Lung (tissue), 12 donors: ENCODE data around the gene RNF115. TPM values are rescaled to one million over a fixed set of nuclear protein-coding genes. Genes with fewer than 3 reads are reported as not detected.

Source experiments
- ATAC-seq: fragments of 200-7000 bp; cut with Tn5 transposase; one replicate; pipeline ENCODE4 v1.9.1; 2020; ENCODE audit warnings: moderate number of reproducible peaks; ENCODE audit not compliant: insufficient read depth, low FRiP score
- DNase-seq, 3 donors: peaks; one replicate each; pipeline ENCODE4 v3.0.0-alpha.2; 2013 to 2017
- H3K27ac ChIP-seq, 2 donors: one replicate each; pipeline ENCODE4 v1.5.1; 2013; ENCODE audit warnings: mild to moderate bottlenecking in 2 of 2, moderate library complexity in 2 of 2, control low read depth in 1 of 2, inconsistent platforms in 1 of 2, low read depth in 1 of 2, low read length in 1 of 2
- H3K27me3 ChIP-seq, 3 donors: one replicate each; pipeline ENCODE4 v1.5.1; 2013; ENCODE audit warnings: low read length in 2 of 3; ENCODE audit not compliant: control insufficient read depth in 3 of 3, insufficient read depth in 3 of 3
- H3K36me3 ChIP-seq, 4 donors: one replicate each; pipeline ENCODE4 v1.5.1; 2013; ENCODE audit warnings: low read length in 4 of 4, mild to moderate bottlenecking in 1 of 4, moderate library complexity in 1 of 4; ENCODE audit not compliant: control insufficient read depth in 4 of 4, insufficient read depth in 4 of 4
- H3K4me1 ChIP-seq, 5 donors: one replicate each; pipeline ENCODE4 v1.5.1; 2013; ENCODE audit warnings: low read length in 5 of 5, mild to moderate bottlenecking in 2 of 5, moderate library complexity in 1 of 5; ENCODE audit not compliant: control insufficient read depth in 5 of 5, insufficient read depth in 5 of 5
- H3K4me3 ChIP-seq: one replicate; pipeline ENCODE4 v1.5.1; 2013; ENCODE audit warnings: mild to moderate bottlenecking, control low read depth, moderate library complexity
- H3K9ac ChIP-seq, 2 donors: one replicate each; pipeline ENCODE4 v1.5.1; 2013; ENCODE audit warnings: low read length in 2 of 2, control low read depth in 1 of 2; ENCODE audit not compliant: insufficient read depth in 1 of 2
- H3K9me3 ChIP-seq, 4 donors: one replicate each; pipeline ENCODE4 v1.5.1; 2013; ENCODE audit warnings: low read length in 3 of 4, mild to moderate bottlenecking in 1 of 4, moderate library complexity in 1 of 4; ENCODE audit not compliant: control insufficient read depth in 4 of 4, insufficient read depth in 3 of 4
- CTCF ChIP-seq: IDR thresholded peaks from 2 replicates; pipeline ENCODE4 v1.5.1; 2012; ENCODE audit warnings: mild to moderate bottlenecking; ENCODE audit errors: control extremely low read depth, extremely low read depth
- WGBS, 2 donors: extraction: QIAGEN DNeasy Blood & Tissue Kit; methylation state at CpG; one replicate each; pipeline ENCODE4 v1.1.7; 2013; 5-methylcytosine and 5-hydroxymethylcytosine counted together
- polyA plus RNA-seq, 2 donors: library from polyadenylated mRNA; stranded (reverse); fragments of 200-250 nt; gene quantifications; one replicate each; pipeline ENCODE4 v1.2.1, GENCODE V29; 2013
- total RNA-seq, 2 donors: library from RNA; depleted of rRNA in 1 of 2; stranded (reverse); fragments of >200 nt in 1 of 2; gene quantifications; one replicate each; pipeline ENCODE4 v1.2.1, GENCODE V29; 2014 to 2021
- donor health status: control.
- donor health status: control.
- donor health status: Bipolar disorder and iron deficiency.
- donor health status: healthy.
- donor health status: DM: yes; HTN: yes; CAD: no.

RNF115 gene
- total and polyA plus RNA-seq, 4 donors, result 4.4 to 21.6 (median 11.5) TPM

GRCh38 chr1:145758575-145758974 is 65.3 kb downstream of the RNF115 start:
- peaks cover 0 to 16% (median 0%) of the 10 kb centered on the region in 5 donors for H3K4me1 ChIP-seq
- no peak overlapping the region for H3K4me3 ChIP-seq
- ATAC-seq (no peak), DNase-seq (no peak)
- H3K9ac ChIP-seq, result no peak overlapping the region
- TF ChIP-seq CTCF, result no peak
- no peak overlapping the region for H3K27ac ChIP-seq
- H3K27me3 ChIP-seq, result no peaks in the 10 kb centered on the region
- peaks cover 0 to 19% (median 10%) of the 10 kb centered on the region in 4 donors for H3K36me3 ChIP-seq
- 94 to 100% methylated on average over 1 of the region's 1 CpG for WGBS, 2 donors
- H3K9me3 ChIP-seq, result no peaks in the 10 kb centered on the region

GRCh38 chr1:145758116-145758515 is 65.8 kb downstream of the RNF115 start:
- ATAC-seq, result no peak
- 93 to 98% methylated on average over 1 of the region's 1 CpG for WGBS, 2 donors
- no peak for TF ChIP-seq CTCF
- Histone ChIP-seq H3K4me3 (no peak overlapping the region), H3K4me1 (peaks cover 0 to 16% (median 0%) of the 10 kb centered on the region in 5 donors), H3K27me3 (no peaks in the 10 kb centered on the region), H3K36me3 (peaks cover 0 to 20% (median 10%) of the 10 kb centered on the region in 4 donors), H3K27ac (no peak overlapping the region), H3K9ac (no peak overlapping the region), H3K9me3 (no peaks in the 10 kb centered on the region)
- DNase-seq, result no peak

GRCh38 chr1:145757420-145757819 is 66.5 kb downstream of the RNF115 start:
- Histone ChIP-seq H3K9ac (no peak overlapping the region), H3K4me3 (no peak overlapping the region), H3K4me1 (peaks cover 0 to 16% (median 0%) of the 10 kb centered on the region in 5 donors), H3K27ac (no peak overlapping the region), H3K9me3 (no peaks in the 10 kb centered on the region), H3K36me3 (peaks cover 0 to 23% (median 10%) of the 10 kb centered on the region in 4 donors), H3K27me3 (no peaks in the 10 kb centered on the region)
- no peak for ATAC-seq
- TF ChIP-seq CTCF, result no peak
- 97 to 98% methylated on average over 2 of the region's 2 CpGs for WGBS, 2 donors
- DNase-seq, result no peak

- TF ChIP-seq CTCF, result no peak
- ATAC-seq (no peak), DNase-seq (no peak)
- H3K4me3 ChIP-seq, result no peak overlapping the region
- H3K4me1 ChIP-seq, result peaks cover 0 to 2% (median 0%) of the 10 kb centered on the region in 5 donors
- no peak overlapping the region for H3K9ac ChIP-seq
- H3K36me3 ChIP-seq, result peaks cover 11 to 51% (median 27%) of the 10 kb centered on the region in 4 donors
- WGBS, 2 donors, result 82 to 88% methylated on average over 5 of the region's 5 CpGs
- no peaks in the 10 kb centered on the region for H3K27me3 ChIP-seq
- no peaks in the 10 kb centered on the region for H3K9me3 ChIP-seq
- H3K27ac ChIP-seq, result no peak overlapping the region
Measured at GRCh38 chr1:145751491-145752037, 72.3 kb downstream of the RNF115 start.
